Adipocyte (in vitro differentiated cells): Measurements from ENCODE around the gene RS1.
A peak's percentile ranks its signal among the peaks of the same experiment; 100 is the strongest.

ENCODE experiments used
- DNase-seq: peaks from one replicate; pipeline ENCODE4 v3.0.0-alpha.2; 2015; ENCODE audit warnings: low read depth
- H3K27me3 ChIP-seq: replicated peaks from 2 replicates; pipeline ENCODE4 v1.7.0; 2013; ENCODE audit warnings: mild to moderate bottlenecking, low read length, moderate library complexity; ENCODE audit not compliant: control insufficient read depth, insufficient read depth
- H3K36me3 ChIP-seq: 2 replicates; pipeline ENCODE4 v1.7.0; 2013; ENCODE audit warnings: low read length, mild to moderate bottlenecking, moderate library complexity; ENCODE audit not compliant: control insufficient read depth, insufficient read depth, severe bottlenecking
- H3K4me1 ChIP-seq: 2 replicates; pipeline ENCODE4 v1.7.0; 2013; ENCODE audit warnings: mild to moderate bottlenecking, low read length, moderate library complexity; ENCODE audit not compliant: control insufficient read depth, insufficient read depth
- H3K4me3 ChIP-seq: 2 replicates; pipeline ENCODE4 v1.7.0; 2013; ENCODE audit warnings: mild to moderate bottlenecking, low read length, moderate library complexity
- H3K9ac ChIP-seq: 2 replicates; pipeline ENCODE4 v1.7.0; 2013; ENCODE audit warnings: mild to moderate bottlenecking, low read length, moderate library complexity
- H3K9me3 ChIP-seq: 2 replicates; pipeline ENCODE4 v1.7.0; 2013; ENCODE audit warnings: mild to moderate bottlenecking, low read length, moderate library complexity; ENCODE audit not compliant: control insufficient read depth

RS1 gene

GRCh38 chrX:18638398-18638797 is 33.5 kb downstream of the RS1 start:
- Histone ChIP-seq H3K27me3 (peaks cover 3% of the 10 kb centered on the region), H3K4me1 (no peaks in the 10 kb centered on the region), H3K9me3 (peaks cover 7% of the 10 kb centered on the region), H3K36me3 (no peaks in the 10 kb centered on the region), H3K9ac (no peak overlapping the region), H3K4me3 (no peak overlapping the region)
- no peak for DNase-seq

GRCh38 chrX:18630934-18631333 is 41.0 kb downstream of the RS1 start:
- Histone ChIP-seq H3K36me3 (no peaks in the 10 kb centered on the region), H3K4me3 (no peak overlapping the region), H3K4me1 (no peaks in the 10 kb centered on the region), H3K9me3 (peaks cover 4% of the 10 kb centered on the region), H3K27me3 (peaks cover 3% of the 10 kb centered on the region), H3K9ac (no peak overlapping the region)
- no peak for DNase-seq

DNA sequence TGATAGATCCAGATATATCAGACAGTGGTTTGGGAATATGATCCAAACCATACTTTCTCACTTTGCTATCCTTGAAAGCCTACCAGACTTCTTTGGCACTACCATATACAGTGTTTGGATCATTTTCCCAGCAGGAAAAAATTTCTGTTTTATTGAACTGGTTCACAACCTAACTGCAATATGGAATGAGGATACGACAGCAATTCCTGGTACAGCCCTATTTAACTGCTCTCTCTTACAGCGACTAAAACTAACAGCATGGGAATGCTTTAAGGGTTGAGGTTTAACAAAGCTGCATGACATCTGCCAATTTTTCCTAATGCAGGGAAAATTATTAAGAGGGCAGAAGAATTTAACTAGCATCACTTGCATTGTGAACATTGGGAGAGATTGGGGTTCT is 47.3 kb downstream of the RS1 start:
- H3K4me3 ChIP-seq, result no peak overlapping the region
- DNase-seq, result no peak
- peaks cover 4% of the 10 kb centered on the region for H3K27me3 ChIP-seq
- peaks cover 4% of the 10 kb centered on the region for H3K36me3 ChIP-seq
- no peaks in the 10 kb centered on the region for H3K4me1 ChIP-seq
- no peak overlapping the region for H3K9ac ChIP-seq
- no peaks in the 10 kb centered on the region for H3K9me3 ChIP-seq

DNA sequence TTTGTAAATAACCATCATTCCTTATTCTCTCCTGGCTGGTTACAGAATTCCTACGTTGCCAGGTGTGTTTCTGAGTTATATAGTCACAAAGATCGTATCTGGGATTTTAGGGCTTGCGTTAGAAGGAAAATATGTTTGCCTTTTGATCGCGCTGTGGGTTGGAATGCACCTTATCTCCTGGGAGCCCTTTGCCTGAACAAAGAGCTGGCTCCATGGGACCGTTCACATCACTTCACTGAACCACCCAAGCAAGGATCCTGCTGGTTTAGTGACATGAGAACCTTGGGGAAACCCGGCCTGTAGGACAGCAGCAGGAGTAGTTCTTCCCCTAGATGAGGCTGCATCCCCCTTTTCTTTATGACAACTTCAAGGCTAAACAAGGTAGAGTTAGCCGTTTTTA is 51.6 kb downstream of the RS1 start:
- Histone ChIP-seq H3K27me3 (peaks cover 9% of the 10 kb centered on the region), H3K36me3 (peaks cover 4% of the 10 kb centered on the region), H3K9ac (no peak overlapping the region), H3K4me1 (no peaks in the 10 kb centered on the region), H3K9me3 (no peaks in the 10 kb centered on the region), H3K4me3 (no peak overlapping the region)
- DNase-seq, result no peak

GRCh38 chrX:18619288-18619687 is 52.6 kb downstream of the RS1 start:
- Histone ChIP-seq H3K36me3 (no peaks in the 10 kb centered on the region), H3K27me3 (peaks cover 5% of the 10 kb centered on the region), H3K9me3 (no peaks in the 10 kb centered on the region), H3K9ac (no peak overlapping the region), H3K4me3 (no peak overlapping the region), H3K4me1 (no peaks in the 10 kb centered on the region)
- DNase-seq, result no peak

GRCh38 chrX:18617407-18617750 is 54.5 kb downstream of the RS1 start:
- no peaks in the 10 kb centered on the region for H3K9me3 ChIP-seq
- no peaks in the 10 kb centered on the region for H3K4me1 ChIP-seq
- H3K4me3 ChIP-seq, result no peak overlapping the region
- no peaks in the 10 kb centered on the region for H3K36me3 ChIP-seq
- peaks cover 5% of the 10 kb centered on the region for H3K27me3 ChIP-seq
- H3K9ac ChIP-seq, result no peak overlapping the region
- DNase-seq, result peak; percentile 44

- H3K9me3 ChIP-seq, result no peaks in the 10 kb centered on the region
- no peak overlapping the region for H3K4me3 ChIP-seq
- DNase-seq, result no peak
Measured at GRCh38 chrX:18616688-18617406, 55.1 kb downstream of the RS1 start.

GRCh38 chrX:18613930-18614639 is 57.8 kb downstream of the RS1 start:
- no peaks in the 10 kb centered on the region for H3K36me3 ChIP-seq
- H3K4me3 ChIP-seq, result no peak overlapping the region
- no peak overlapping the region for H3K9ac ChIP-seq
- H3K27me3 ChIP-seq, result peaks cover 5% of the 10 kb centered on the region
- H3K9me3 ChIP-seq, result no peaks in the 10 kb centered on the region
- no peak for DNase-seq
- H3K4me1 ChIP-seq, result no peaks in the 10 kb centered on the region

More at GRCh38 chrX:18616688-18617406, 55.1 kb downstream of the RS1 start:
- no peaks in the 10 kb centered on the region for H3K36me3 ChIP-seq
- peaks cover 5% of the 10 kb centered on the region for H3K27me3 ChIP-seq
- no peaks in the 10 kb centered on the region for H3K4me1 ChIP-seq
- H3K9ac ChIP-seq, result no peak overlapping the region

- Histone ChIP-seq H3K4me1 (no peaks in the 10 kb centered on the region), H3K27me3 (no peaks in the 10 kb centered on the region), H3K36me3 (no peaks in the 10 kb centered on the region), H3K9ac (no peak overlapping the region), H3K9me3 (no peaks in the 10 kb centered on the region), H3K4me3 (no peak overlapping the region)
- no peak for DNase-seq
Measured at GRCh38 chrX:18607966-18608365, 63.9 kb downstream of the RS1 start.

- no peaks in the 10 kb centered on the region for H3K4me1 ChIP-seq
- peaks cover 3% of the 10 kb centered on the region for H3K27me3 ChIP-seq
- H3K36me3 ChIP-seq, result peaks cover 5% of the 10 kb centered on the region
- H3K4me3 ChIP-seq, result no peak overlapping the region
- H3K9me3 ChIP-seq, result no peaks in the 10 kb centered on the region
- H3K9ac ChIP-seq, result no peak overlapping the region
- DNase-seq, result no peak
Measured at GRCh38 chrX:18598413-18598812, 73.5 kb downstream of the RS1 start.

DNA sequence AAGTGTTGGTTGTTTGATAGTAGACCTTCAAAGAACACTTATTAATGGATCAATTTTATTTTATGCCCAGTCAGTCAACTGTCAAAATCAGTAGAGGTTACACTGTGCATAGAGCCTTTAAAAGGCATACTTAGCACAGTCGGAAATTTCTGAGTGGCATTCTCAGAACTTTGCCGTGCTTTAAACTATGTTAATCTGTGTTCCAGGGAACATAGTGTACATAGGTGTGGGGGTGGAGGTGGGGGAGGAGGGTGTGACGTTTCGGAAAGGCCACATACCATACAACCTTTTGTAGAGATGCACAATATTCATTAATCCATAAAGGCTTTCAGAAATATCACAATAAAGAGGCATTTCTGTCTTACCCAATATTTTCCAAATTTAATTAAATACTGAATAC is 75.8 kb downstream of the RS1 start:
- no peak for DNase-seq

More for the DNA sequence above, 75.8 kb downstream of the RS1 start:
- Histone ChIP-seq H3K9ac (no peak overlapping the region), H3K4me1 (no peaks in the 10 kb centered on the region), H3K4me3 (no peak overlapping the region), H3K27me3 (peaks cover 3% of the 10 kb centered on the region), H3K36me3 (peaks cover 5% of the 10 kb centered on the region), H3K9me3 (no peaks in the 10 kb centered on the region)
